Activated T-helper 1 cell treated with anti-CD3 and anti-CD28 coated beads, Interleukin-12 subunit alpha, Interleukin-12 subunit beta, Interleukin-2, Interleukin-4 antibody, amounts not matched to agents 30 ng/mL and 10 ng/mL and 1 ng/mL, durations not matched to agents 14 hours and 24 hours and 36 hours (primary cell): Measurements from ENCODE around the gene SLC13A4. TPM values are rescaled to one million over a fixed set of nuclear protein-coding genes. Genes with fewer than 3 reads are reported as not detected.
"Not testable (repeated sequence)": the region's sequence is repeated elsewhere in the genome, so short reads cannot be mapped to it uniquely, and the experiment has no call there.

Experiments used
- DNase-seq: peaks from one replicate; pipeline ENCODE4 v3.0.0; 2021; ENCODE audit warnings: low spot score
- H3K27ac Mint-ChIP-seq: one replicate; pipeline ENCODE4 v1.8.0; 2021; ENCODE audit warnings: mild to moderate bottlenecking, mixed read lengths
- H3K27me3 Mint-ChIP-seq: one replicate; pipeline ENCODE4 v1.8.0; 2022; ENCODE audit warnings: mild to moderate bottlenecking, moderate library complexity, mixed read lengths; ENCODE audit not compliant: insufficient read depth
- H3K36me3 Mint-ChIP-seq: one replicate; pipeline ENCODE4 v1.8.0; 2021; ENCODE audit warnings: low read depth, mixed read lengths
- H3K4me1 Mint-ChIP-seq: one replicate; pipeline ENCODE4 v1.8.0; 2021; ENCODE audit warnings: low read depth, mixed read lengths
- H3K4me3 Mint-ChIP-seq: one replicate; pipeline ENCODE4 v1.8.0; 2021; ENCODE audit warnings: mild to moderate bottlenecking, moderate library complexity, mixed read lengths
- H3K9me3 Mint-ChIP-seq: one replicate; pipeline ENCODE4 v1.8.0; 2021; ENCODE audit warnings: mixed read lengths
- intact Hi-C: fragments of 100-400 bp; cut with micrococcal nuclease; formaldehyde crosslinking; loops from one replicate; pipeline ENCODE4 v1.15.1; 2024
- total RNA-seq: library from RNA; stranded (reverse); gene quantifications from 2 replicates; pipeline ENCODE4 v1.2.3, GENCODE V29; 2022

SLC13A4 gene
- total RNA-seq, 1 donor from 2014 or later: not detected

DNA sequence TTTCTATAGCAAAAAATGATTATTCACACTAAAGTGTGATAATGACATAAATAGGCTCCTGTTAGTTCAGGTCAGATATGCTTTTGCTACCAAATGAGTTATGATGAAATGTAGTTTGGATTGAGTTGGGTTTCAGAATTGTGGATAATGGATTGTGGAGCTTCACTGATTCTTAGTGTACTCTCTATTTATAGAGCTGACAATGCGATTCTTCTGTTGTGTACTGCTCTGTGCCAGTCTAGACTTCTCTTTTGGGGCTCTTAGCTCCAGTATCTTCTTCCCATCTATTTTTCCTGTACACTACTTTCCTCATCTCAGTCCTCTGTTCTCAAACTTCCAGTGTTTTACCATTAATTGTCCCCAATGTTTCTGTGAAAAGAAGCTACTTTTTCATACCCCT lies 58.2 kb downstream of the SLC13A4 start:
- no peak for DNase-seq
- peaks cover 13% of the 10 kb centered on the region for H3K4me1 Mint-ChIP-seq
- intact Hi-C loops: loop anchor here (5.0 to 10.0 kb wide), 3 partner anchors 133 to 1215 kb away; partner anchors contain the start of gene AKR1B1
- peaks cover 18% of the 10 kb centered on the region for H3K36me3 Mint-ChIP-seq
- no peak overlapping the region for H3K4me3 Mint-ChIP-seq
- no peak overlapping the region for H3K27ac Mint-ChIP-seq
- H3K27me3 Mint-ChIP-seq: no peaks in the 10 kb centered on the region
- H3K9me3 Mint-ChIP-seq: no peaks in the 10 kb centered on the region

DNA sequence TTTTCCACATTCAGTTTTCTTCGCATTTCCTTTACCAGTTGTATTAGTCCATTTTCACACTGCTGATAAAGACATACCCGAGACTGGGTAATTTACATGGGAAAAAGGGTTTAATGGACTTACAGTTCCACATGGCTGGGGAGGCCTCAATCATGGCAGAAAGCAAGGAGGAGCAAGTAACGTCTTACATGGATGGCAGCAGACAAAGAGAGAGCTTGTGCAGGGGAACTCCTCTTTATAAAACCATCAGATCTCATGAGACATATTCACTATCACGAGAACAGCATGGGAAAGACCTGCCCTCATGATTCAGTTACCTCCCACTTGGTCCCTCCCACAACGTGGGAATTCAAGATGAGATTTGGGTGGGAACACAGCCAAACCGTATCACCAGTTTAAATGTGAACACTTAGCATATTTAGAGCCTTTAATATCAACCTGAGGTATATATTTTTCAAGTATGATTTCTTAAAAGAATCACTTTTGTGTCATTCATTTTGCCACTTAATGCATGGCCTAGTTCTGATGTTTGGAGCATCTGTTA lies 59.1 kb downstream of the SLC13A4 start:
- intact Hi-C loops: loop anchor here (10.0 kb wide), 2 partner anchors 934 to 1214 kb away; partner anchors contain the start of gene AKR1B1
- not testable (repeated sequence) for DNase-seq, H3K9me3 Mint-ChIP-seq, H3K4me3 Mint-ChIP-seq, H3K27ac Mint-ChIP-seq, H3K27me3 Mint-ChIP-seq
- peaks cover 13% of the 10 kb centered on the region for H3K36me3 Mint-ChIP-seq
- H3K4me1 Mint-ChIP-seq: peaks cover 20% of the 10 kb centered on the region

DNA sequence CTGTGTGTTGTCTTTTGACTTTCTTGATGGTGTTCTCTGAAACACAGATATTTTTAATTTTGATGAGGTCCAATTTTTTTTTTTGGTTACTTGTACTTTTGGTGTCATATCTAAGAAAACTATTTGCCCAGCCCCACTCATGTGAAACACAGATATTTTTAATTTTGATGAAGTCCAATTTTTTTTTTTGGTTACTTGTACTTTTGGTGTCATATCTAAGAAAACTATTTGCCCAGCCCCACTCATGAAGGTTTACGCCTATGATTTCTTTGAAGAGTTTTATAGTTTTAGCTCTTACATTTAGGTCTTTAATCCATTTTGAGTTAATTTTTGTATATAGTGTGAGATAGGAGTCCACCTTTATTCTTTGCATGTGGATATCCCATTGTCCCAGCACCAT lies 60.4 kb downstream of the SLC13A4 start:
- Mint-ChIP-seq H3K36me3 (peaks cover 14% of the 10 kb centered on the region), H3K4me1 (peaks cover 23% of the 10 kb centered on the region)
- not testable (repeated sequence) for DNase-seq, H3K27ac Mint-ChIP-seq, H3K4me3 Mint-ChIP-seq, H3K9me3 Mint-ChIP-seq, H3K27me3 Mint-ChIP-seq
- intact Hi-C loops: loop anchor here (10.0 kb wide), 2 partner anchors 933 to 1213 kb away; partner anchors contain the start of gene AKR1B1

DNA sequence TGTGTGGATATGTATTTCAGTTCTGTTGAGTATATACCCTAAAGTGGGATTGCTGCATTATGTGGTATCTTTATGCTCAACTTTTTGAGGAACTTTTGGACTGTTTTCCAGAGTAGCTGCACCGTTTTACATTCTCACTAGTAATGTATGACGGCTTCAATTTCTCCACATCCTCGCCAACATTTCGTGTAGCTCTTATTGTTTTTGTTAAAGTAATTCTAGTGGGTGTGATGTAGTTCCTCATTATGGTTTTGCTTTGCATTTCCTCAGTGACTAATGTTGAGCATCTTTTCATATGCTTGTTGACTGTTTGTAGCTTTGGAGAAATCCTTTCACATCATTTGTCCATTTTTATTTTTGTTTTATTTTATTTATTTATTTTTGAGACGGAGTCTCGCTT lies 61.1 kb downstream of the SLC13A4 start:
- intact Hi-C loops: loop anchor here (10.0 kb wide), 2 partner anchors 932 to 1212 kb away; partner anchors contain the start of gene AKR1B1
- Mint-ChIP-seq H3K9me3 (no peaks in the 10 kb centered on the region), H3K27me3 (no peaks in the 10 kb centered on the region), H3K27ac (no peak overlapping the region), H3K4me1 (peaks cover 26% of the 10 kb centered on the region), H3K4me3 (no peak overlapping the region), H3K36me3 (peaks cover 15% of the 10 kb centered on the region)
- DNase-seq: no peak

DNA sequence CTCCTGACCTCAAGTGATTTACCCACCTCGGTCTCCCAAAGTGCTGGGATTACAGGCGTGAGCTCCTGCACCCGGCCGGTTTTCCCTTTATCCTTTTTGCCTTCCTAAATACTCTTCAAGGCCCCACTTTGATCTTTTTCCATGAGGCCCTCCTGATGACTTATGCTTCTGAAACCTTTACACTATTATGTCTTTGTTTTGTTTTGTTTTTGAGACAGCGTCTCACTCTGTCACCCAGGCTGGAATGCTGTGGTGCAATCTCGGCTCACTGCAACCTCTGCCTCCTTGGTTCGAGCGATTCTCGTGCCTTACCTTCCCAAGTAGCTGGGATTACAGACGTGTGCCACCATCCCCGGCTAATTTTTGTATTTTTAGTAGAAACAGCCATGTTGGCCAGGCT lies 61.8 kb downstream of the SLC13A4 start:
- peaks cover 17% of the 10 kb centered on the region for H3K36me3 Mint-ChIP-seq
- no peaks in the 10 kb centered on the region for H3K27me3 Mint-ChIP-seq
- peaks cover 32% of the 10 kb centered on the region for H3K4me1 Mint-ChIP-seq
- no peak overlapping the region for H3K4me3 Mint-ChIP-seq
- no peak overlapping the region for H3K27ac Mint-ChIP-seq
- intact Hi-C loops: loop anchor here (10.0 kb wide), 2 partner anchors 931 to 1211 kb away; partner anchors contain the start of gene AKR1B1
- no peaks in the 10 kb centered on the region for H3K9me3 Mint-ChIP-seq
- DNase-seq: no peak

DNA sequence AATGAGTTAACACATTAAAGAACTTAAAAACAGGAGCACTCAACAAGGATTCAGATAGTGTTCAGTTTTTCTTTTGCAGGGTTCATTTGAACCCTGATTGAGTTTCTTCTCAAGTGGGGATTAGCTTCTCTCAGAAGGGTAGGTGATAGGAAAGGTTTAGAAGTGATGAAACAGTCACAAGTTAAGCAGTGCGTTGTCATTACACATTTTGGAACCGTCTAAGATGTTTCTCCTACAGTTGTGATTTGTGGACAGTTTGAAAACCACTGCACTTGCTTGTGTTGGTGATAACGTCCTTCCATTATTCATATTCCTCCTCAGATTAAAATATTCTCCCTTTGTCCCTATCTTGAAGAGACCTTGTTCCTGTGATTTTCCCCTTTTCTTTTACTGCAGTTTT lies 62.9 kb downstream of the SLC13A4 start:
- intact Hi-C loops: loop anchor here (10.0 kb wide), 2 partner anchors 930 to 1210 kb away; partner anchors contain the start of gene AKR1B1
- no peak overlapping the region for H3K4me3 Mint-ChIP-seq
- no peak for DNase-seq
- H3K27ac Mint-ChIP-seq: no peak overlapping the region
- H3K4me1 Mint-ChIP-seq: peaks cover 32% of the 10 kb centered on the region
- no peaks in the 10 kb centered on the region for H3K9me3 Mint-ChIP-seq
- no peaks in the 10 kb centered on the region for H3K27me3 Mint-ChIP-seq
- H3K36me3 Mint-ChIP-seq: peaks cover 17% of the 10 kb centered on the region

DNA sequence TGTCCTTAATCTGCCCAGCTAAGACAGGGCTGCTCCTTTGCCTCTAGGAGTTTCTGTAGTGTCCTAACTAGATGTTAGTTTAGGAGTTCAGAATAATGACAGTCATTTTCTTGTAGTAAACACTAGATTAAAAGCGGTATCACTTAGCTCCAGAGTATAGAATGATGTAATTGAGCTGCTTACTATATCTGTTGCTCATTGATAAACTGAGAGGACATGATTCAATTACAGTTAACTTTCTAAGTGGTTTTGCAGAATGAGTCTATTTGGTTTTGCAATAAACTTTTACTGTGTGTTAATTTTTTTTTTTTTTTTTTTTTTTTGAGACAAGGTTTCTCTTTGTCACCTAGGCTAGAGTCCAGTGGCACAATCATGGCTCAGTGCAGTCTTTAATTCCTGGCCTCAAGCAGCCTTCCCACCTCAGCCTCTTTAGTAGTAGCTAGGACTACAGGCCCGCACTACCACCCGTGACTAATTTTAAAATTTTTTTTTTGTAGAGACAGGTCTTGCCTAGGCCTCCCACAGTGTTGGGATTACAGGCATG lies 63.9 kb downstream of the SLC13A4 start:
- Mint-ChIP-seq H3K36me3 (peaks cover 17% of the 10 kb centered on the region), H3K27me3 (no peaks in the 10 kb centered on the region), H3K4me1 (peaks cover 29% of the 10 kb centered on the region), H3K4me3 (peak overlapping the region; percentile 79), H3K27ac (peak overlapping the region; percentile 40), H3K9me3 (no peaks in the 10 kb centered on the region)
- intact Hi-C loops: loop anchor here (5.0 to 10.0 kb wide), 4 partner anchors 343 to 1347 kb away; partner anchors contain the start of genes AKR1B1 and SLC35B4
- no peak for DNase-seq

DNA sequence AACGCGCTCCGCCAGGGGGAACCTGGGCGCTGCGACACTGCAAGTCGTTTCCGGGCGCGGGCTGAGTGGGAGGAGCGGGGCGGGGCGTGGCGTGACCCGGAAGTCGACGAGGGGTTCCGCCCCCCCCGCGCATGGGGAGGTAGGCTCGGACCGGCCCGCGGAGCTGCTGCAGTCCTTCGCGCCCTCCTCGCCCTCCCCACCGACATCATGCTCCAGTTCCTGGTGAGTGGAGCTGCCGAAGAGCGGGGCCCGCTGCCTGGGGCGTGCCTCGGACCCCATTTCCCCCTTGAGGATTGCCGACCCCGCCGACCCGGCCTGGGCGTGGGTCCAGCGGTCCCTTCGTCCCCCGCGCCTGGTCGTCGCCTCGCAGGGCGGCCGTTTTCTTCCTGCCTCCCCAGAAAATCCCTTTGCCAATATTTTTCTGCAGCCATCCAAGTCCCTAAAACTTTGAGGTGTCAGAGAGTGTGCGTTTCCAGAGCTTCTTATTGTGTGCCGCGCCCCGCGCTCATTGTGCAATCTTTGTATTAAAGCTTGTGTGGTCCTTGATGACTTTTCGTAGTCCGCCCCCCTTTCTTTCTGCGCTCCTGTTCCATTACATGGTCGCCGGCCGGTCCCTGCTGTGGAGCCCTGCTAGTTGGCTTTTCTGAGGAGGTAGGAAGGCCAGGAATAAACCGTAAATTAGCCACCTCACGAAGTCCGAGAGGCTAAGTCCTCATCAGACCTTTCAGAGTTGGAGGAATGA lies 65.4 kb downstream of the SLC13A4 start, which contains the start of gene STMP1:
Gene STMP1 (plus strand): TSS at position 142 of the 742 bp plus-strand sequence.
- DNase-seq: peak; percentile 93
- peaks cover 13% of the 10 kb centered on the region for H3K36me3 Mint-ChIP-seq
- H3K4me1 Mint-ChIP-seq: peaks cover 22% of the 10 kb centered on the region
- no peaks in the 10 kb centered on the region for H3K27me3 Mint-ChIP-seq
- no peaks in the 10 kb centered on the region for H3K9me3 Mint-ChIP-seq
- H3K27ac Mint-ChIP-seq: peak within 1 kb of the TSS; percentile 93
- peak within 1 kb of the TSS; percentile 97 for H3K4me3 Mint-ChIP-seq
- intact Hi-C loops: loop anchor here (1.0 to 10.0 kb wide), 9 partner anchors 104 to 1345 kb away; partner anchors contain the start of genes AKR1B1, CNOT4, CYREN and MTPN

DNA sequence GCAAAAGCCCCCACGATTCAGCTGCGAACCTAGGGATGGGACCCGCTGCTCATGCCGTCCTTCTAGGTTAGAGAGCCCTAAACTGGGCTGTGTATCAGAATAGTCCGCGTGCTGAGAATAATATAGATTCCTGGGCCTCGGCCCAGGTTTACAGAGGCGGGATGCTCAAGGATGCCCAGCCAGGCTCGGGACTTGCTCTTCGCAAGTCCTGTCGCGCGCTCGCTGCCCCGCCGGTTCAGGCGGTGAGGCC lies 65.9 kb downstream of the SLC13A4 start:
- no peaks in the 10 kb centered on the region for H3K9me3 Mint-ChIP-seq
- H3K4me1 Mint-ChIP-seq: peaks cover 22% of the 10 kb centered on the region
- H3K27me3 Mint-ChIP-seq: no peaks in the 10 kb centered on the region
- H3K27ac Mint-ChIP-seq: peak overlapping the region; percentile 77
- H3K4me3 Mint-ChIP-seq: peak overlapping the region; percentile 97
- no peak for DNase-seq
- peaks cover 13% of the 10 kb centered on the region for H3K36me3 Mint-ChIP-seq
- intact Hi-C loops: loop anchor here (1.0 to 10.0 kb wide), 9 partner anchors 104 to 1345 kb away; partner anchors contain the start of genes AKR1B1, CNOT4, CYREN and MTPN

DNA sequence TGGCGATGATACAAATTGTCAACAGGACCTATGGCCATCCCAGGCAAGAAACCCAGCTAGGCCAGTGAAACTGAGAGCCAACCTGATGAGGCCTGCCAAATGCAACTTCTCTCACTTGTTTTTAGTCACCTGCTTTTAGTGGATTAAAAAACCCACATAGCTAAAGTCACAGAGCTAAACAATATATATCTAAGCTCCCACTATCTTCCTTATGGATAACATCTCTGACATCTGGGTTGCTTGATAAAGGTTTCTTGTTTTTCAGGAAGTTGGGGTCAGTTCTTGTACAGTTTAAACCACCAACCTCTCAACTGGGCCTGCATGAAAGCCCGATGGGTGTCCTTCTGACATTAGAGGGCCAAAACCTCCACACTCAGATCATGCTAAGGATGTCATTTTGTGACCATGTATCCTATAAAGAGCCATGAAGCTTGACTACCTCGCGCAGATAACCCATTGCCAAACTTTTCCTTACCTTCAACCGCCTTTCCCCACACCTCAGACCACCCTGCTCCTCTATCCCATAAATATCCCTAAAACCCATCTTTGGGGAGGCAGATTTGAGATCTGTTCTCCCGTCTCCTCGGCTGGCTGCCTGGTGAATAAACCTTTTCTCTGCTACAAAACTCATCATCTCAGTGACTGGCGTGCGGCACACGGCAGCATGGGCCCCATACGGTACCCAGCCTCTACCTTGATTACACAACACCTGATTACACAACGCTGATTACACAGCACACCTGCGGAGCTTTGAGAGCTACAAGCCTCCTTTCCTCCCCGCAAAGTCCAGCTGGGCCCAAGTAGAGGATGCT lies 66.5 kb downstream of the SLC13A4 start:
- Mint-ChIP-seq H3K27ac (peak overlapping the region; percentile 77), H3K4me1 (peaks cover 22% of the 10 kb centered on the region), H3K36me3 (peaks cover 9% of the 10 kb centered on the region), H3K27me3 (no peaks in the 10 kb centered on the region), H3K4me3 (peak overlapping the region; percentile 97), H3K9me3 (no peaks in the 10 kb centered on the region)
- DNase-seq: no peak
- intact Hi-C loops: loop anchor here (1.0 to 10.0 kb wide), 9 partner anchors 103 to 1344 kb away; partner anchors contain the start of genes AKR1B1, CNOT4, CYREN and MTPN

DNA sequence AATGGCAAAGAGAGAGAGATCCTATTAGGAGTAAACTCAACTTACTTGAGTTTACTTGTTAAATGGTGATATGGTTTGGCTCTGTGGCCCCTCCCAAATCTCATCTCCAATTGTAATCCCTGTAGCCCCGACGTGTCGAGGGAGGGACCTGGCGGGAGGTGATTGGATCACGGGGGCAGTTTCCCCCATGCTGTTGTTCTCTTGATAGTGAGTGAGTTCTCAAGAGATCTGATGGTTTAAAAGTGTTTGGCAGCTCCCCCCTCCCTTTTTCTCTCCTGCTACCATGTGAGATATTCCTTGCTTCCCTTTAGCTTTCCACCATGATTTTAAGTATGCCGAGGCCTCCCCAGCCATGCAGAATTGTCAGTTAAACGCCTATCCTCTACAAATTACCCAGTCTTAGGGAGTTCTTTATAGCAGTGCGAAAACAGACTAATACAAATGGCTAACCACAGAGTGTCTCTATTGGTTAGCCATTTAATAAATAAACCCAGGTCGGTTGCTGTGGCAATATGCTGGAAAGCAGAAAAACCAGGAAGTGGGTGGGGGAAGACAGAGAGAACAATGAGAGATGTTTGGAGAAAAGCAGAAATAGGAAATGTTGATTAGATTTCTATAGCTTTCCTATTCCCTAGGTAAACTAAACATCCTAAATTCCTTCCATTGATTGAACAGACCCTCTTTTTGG lies 68.7 kb downstream of the SLC13A4 start:
- no peak overlapping the region for H3K27ac Mint-ChIP-seq
- H3K27me3 Mint-ChIP-seq: no peaks in the 10 kb centered on the region
- no peaks in the 10 kb centered on the region for H3K9me3 Mint-ChIP-seq
- no peak overlapping the region for H3K4me3 Mint-ChIP-seq
- intact Hi-C loops: no loop called here
- peaks cover 7% of the 10 kb centered on the region for H3K36me3 Mint-ChIP-seq
- H3K4me1 Mint-ChIP-seq: peaks cover 14% of the 10 kb centered on the region
- no peak for DNase-seq

DNA sequence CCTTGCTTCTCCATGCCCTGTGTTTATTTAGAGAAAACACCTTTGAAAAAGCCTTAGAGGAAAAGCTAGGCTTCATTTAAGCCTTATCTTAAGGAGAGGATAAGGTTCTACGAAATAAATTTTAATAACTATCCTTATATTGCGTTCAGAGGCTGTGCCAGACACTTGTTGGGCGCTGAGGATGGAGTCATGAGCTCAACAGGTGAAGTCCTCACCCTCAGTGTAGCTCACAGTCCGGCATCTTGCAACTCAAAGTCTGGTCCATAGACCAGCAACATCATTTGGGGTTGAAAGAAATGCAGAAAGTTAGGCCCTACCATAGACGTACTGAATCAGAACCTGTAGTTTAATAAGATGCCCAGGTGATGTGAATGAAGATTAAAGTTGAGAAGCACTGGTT lies 69.4 kb downstream of the SLC13A4 start:
- no peak for DNase-seq
- Mint-ChIP-seq H3K4me3 (no peak overlapping the region), H3K36me3 (peaks cover 5% of the 10 kb centered on the region), H3K4me1 (peaks cover 9% of the 10 kb centered on the region), H3K27ac (no peak overlapping the region), H3K27me3 (no peaks in the 10 kb centered on the region), H3K9me3 (no peaks in the 10 kb centered on the region)
- intact Hi-C loops: no loop called here
